CD4-positive, alpha-beta T cell treated with Interferon gamma for 1 hour (primary cell): Measurements from ENCODE around the gene KRTAP4-1.
"Not testable (repeated sequence)": the region's sequence is repeated elsewhere in the genome, so short reads cannot be mapped to it uniquely, and the experiment has no call there.

Experiments used
- DNase-seq: peaks from one replicate; pipeline ENCODE4 v3.0.0-alpha.2; 2020

The KRTAP4-1 gene

DNA sequence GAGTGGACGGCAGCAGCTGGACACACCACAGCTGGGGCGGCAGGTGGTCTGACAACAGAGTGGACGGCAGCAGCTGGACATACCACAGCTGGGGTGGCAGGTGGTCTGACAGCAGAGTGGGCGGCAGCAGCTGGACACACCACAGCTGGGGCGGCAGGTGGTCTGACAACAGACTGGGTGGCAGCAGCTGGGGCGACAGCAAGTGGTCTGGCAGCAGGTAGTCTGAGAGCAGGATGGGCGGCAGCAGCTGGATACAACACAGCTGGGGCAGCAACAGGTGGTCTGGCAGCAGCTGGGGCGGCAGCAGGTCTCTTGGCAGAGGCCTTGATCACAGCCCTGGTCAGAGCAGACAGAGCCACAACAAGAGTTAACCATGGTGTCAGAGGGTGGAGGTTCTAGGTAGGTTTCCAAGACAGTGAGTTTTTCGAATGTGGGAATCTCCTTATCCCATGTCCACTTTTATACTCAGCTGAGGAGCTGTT lies at the start of gene KRTAP4-1:
KRTAP4-1 (minus strand) TSS at position 432 of the 482 bp plus-strand sequence; CDS start at position 375, 57 bp downstream.
- DNase-seq, result no peak

DNA sequence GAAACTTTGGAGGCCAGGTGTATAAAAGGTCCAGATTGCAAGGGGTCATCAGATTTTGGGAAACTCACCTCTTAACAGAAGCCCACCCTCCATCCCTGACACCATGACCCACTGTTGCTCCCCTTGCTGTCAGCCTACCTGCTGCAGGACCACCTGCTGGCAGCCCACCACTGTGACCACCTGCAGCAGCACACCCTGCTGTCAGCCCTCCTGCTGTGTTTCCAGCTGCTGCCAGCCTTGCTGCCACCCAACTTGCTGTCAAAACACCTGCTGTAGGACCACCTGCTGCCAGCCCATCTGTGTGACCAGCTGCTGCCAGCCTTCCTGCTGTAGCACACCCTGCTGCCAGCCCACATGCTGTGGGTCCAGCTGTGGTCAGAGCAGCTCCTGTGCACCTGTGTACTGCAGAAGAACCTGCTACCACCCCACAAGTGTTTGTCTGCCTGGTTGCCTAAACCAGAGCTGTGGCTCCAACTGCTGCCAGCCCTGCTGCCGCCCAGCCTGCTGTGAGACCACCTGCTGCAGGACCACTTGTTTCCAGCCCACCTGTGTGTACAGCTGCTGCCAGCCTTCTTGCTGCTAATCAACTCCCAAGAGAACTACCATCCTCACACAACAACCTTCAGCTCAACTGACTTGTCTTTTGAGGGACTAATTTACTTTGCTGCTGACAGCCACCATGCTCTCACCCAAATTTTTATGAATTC lies 47.8 kb upstream of the KRTAP4-1 start, which contains the start of gene KRTAP9-3:
KRTAP9-3 (plus strand) TSS at position 51 of the 707 bp plus-strand sequence; CDS start at position 104, 53 bp downstream.
- DNase-seq, result not testable (repeated sequence)

GRCh38 chr17:41231731-41232130 lies 47.0 kb upstream of the KRTAP4-1 start:
- DNase-seq, result no peak

- no peak for DNase-seq
These were observed 45.4 kb upstream of the KRTAP4-1 start for GRCh38 chr17:41230094-41230493.

DNA sequence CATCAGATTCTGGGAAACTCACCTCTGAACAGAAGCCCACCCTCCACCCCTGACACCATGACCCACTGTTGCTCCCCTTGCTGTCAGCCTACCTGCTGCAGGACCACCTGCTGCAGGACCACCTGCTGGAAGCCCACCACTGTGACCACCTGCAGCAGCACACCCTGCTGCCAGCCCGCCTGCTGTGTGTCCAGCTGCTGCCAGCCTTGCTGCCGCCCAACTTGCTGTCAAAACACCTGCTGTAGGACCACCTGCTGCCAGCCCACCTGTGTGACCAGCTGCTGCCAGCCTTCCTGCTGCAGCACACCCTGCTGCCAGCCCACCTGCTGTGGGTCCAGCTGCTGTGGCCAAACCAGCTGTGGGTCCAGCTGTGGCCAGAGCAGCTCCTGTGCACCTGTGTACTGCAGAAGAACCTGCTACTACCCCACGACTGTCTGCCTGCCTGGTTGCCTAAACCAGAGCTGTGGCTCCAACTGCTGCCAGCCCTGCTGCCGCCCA lies 41.9 kb upstream of the KRTAP4-1 start, which contains the start of gene KRTAP9-2:
KRTAP9-2 (plus strand) TSS at position 51 of the 498 bp plus-strand sequence; CDS start at position 58, 7 bp downstream.
- not testable (repeated sequence) for DNase-seq

GRCh38 chr17:41226051-41226450 lies 41.3 kb upstream of the KRTAP4-1 start:
- DNase-seq, result no peak

DNA sequence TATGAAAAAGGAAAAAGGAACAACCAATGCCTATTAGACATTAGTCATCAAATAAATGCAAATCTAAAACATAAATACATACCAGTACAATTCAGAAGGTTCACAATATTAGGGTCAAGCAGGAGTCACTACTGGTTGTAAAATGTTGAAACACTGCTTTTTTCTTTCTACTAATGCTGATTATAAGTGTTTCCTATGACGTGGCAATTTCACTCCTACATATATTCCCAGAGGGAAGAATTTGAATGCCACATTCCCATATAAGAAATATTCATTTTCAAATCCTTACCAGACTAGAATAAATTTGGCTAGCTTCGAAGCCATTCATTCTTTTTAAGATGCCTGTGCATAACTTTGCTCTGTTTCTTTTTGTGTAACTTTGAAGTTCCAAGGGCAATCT lies 39.1 kb upstream of the KRTAP4-1 start:
- no peak for DNase-seq

DNA sequence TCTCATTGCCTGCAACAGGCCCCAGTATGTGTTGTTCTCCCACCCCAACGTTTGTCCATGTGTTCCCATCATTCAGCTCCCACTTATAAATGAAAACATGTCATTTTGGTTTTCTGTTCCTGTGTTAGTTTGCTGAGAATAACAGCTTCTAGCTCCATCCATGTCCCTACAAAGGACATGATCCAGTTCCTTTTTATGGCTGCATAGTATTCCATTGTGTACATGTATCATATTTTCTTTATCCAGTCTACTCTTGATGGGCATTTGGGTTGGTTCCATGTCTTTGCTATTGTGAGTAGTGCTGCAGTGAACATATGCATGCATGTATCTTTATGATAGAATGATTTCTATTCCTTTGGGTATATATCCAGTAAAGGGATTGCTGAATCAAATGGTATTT lies 31.0 kb upstream of the KRTAP4-1 start:
- DNase-seq, result no peak

DNA sequence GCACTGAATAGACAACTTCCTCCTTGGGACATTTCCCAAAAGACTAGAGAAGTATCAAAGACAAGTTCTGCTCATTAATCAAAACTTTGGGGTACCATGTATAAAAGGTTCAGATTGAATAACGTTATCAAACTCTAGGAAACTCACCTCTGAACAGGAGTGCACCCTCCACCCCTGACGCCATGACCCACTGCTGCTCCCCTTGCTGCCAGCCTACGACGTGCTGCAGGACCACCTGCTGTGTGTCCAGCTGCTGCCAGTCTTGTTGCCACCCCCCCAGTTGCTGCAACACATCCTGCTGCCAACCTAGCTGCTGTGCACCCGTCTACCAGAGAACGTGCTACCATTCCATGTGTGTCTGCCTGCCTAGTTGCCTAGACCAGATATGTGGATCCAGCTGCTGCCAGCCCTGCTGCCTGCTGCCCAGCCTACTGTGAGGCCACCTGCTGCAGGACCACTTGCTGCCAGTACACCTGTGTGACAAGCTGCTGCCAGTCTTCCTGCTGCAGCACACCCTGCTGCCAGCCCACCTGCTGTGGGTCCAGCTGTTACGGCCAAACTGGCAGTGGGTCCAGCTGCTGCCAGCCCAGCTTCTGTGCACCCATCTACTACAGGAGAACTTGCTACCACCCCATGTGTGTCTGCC lies 27.9 kb upstream of the KRTAP4-1 start:
- DNase-seq, result no peak

- DNase-seq, result no peak
These were observed 27.2 kb upstream of the KRTAP4-1 start for GRCh38 chr17:41211845-41212466.

DNA sequence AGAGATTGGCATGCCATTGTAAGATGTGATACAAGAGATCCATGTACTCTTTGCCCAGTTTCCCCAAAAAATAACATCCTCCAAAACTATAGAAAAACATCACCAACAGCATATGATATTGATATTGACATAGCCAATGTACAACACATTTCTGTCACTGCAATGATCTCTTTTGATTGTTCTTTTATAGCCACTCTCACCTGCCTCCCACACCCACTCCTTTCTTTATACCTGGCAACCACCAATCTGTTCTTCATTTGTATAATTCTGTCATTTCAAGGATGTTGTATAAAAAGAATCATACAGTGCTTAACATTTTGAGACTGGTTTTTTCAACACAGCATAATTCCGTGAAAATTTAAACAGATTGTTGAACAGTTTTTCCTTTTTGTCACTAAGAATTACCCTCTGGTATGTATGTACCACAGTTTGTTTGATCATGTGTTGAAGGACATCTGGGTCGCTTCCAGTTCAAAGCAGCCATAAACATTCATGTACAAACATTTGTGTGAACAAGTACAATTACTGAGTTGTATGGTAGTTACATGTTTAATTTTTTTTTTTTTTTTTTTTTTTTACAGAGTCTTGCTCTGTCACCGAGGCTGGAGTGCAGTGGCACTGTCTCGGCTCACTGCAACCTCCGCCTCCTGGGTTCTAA lies 14.8 kb upstream of the KRTAP4-1 start:
- no peak for DNase-seq

GRCh38 chr17:41196068-41196467 lies 11.4 kb upstream of the KRTAP4-1 start:
- DNase-seq, result no peak

DNA sequence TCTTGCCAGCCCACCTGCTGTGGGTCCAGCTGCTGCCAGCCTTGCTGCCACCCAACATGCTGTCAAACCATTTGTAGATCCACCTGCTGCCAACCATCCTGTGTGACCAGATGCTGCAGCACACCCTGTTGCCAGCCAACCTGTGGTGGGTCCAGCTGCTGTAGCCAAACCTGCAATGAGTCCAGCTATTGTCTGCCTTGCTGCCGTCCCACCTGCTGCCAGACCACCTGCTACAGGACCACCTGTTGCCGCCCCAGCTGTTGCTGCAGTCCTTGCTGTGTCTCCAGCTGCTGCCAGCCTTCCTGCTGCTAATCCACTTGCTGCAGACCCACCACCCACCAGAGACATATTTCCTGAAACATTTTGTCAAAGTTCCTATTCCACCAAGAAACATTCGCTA lies 5.6 kb upstream of the KRTAP4-1 start:
- DNase-seq, result no peak

DNA sequence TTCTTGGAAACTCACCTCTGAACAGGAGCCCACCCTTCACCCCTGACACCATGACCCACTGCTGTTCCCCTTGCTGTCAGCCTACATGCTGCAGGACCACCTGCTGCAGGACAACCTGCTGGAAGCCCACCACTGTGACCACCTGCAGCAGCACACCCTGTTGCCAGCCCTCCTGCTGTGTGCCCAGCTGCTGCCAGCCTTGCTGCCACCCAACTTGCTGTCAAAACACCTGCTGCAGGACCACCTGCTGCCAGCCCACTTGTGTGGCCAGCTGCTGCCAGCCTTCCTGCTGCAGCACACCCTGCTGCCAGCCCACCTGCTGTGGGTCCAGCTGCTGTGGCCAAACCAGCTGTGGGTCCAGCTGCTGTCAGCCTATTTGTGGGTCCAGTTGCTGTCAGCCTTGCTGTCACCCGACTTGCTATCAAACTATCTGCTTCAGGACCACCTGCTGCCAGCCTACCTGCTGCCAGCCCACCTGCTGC lies 5.2 kb upstream of the KRTAP4-1 start, which contains the start of gene KRTAP9-1:
KRTAP9-1 (plus strand) TSS at position 51 of the 482 bp plus-strand sequence; CDS start at position 51, 0 bp downstream.
- DNase-seq, result not testable (repeated sequence)

- no peak for DNase-seq
These were observed 2.2 kb upstream of the KRTAP4-1 start for GRCh38 chr17:41186872-41187271.

DNA sequence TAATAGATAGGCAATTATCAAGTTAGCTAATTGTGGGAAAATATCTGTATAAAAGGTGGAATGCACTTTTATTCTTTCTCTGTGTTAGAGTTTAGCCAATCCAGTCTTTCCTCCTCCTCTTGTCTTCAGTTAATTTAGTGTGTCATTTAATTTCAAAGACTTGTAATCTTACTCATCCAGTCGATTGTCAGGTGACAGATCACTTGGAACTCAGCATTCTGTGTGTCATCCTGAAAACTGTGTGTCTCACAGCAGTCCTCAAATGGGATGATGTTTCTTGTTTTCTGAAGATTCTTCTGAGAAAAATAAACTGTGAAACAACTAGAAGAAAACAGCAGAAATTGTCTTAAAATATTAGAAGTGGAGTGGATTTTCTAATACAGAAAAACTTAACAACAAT lies 290 bp upstream of the KRTAP4-1 start:
- no peak for DNase-seq

DNA sequence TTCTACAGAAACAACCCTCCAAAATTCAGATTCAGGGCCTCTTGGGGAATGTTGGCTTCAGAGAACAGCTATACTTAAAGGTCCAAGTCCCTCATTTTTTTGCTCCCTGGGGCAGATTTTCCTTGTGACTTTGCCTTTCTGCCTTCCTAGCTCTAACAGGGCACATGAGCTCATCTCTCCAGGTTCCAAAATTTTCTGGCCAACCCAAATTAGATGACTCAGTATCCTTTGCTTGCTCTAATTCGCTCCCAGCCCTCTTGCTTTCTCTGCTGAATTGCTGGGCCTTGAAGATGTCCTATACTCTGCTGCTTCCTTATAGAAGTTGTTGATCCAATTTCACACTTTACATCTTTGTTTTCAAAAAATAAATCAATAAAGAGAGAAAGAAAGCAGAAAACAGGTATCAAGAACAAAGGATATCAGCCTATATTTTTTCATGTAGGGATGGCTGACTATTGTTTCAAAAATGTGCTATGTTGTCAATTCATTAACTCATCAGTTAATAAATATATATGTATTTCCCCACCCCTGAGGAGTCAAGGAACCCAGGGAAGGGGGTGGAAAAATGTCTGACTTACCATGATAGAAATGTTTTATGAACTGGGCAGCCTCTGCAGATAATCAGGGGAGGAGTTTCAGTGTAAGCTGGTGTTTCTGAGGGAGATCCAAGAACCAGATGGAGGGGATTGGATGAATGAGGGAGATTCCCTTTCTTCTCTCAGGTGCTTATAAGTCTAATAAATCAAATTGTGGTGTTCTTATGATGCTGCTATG lies 5.7 kb downstream of the KRTAP4-1 start:
- DNase-seq, result no peak

GRCh38 chr17:41178341-41178740 lies 6.4 kb downstream of the KRTAP4-1 start:
- no peak for DNase-seq

DNA sequence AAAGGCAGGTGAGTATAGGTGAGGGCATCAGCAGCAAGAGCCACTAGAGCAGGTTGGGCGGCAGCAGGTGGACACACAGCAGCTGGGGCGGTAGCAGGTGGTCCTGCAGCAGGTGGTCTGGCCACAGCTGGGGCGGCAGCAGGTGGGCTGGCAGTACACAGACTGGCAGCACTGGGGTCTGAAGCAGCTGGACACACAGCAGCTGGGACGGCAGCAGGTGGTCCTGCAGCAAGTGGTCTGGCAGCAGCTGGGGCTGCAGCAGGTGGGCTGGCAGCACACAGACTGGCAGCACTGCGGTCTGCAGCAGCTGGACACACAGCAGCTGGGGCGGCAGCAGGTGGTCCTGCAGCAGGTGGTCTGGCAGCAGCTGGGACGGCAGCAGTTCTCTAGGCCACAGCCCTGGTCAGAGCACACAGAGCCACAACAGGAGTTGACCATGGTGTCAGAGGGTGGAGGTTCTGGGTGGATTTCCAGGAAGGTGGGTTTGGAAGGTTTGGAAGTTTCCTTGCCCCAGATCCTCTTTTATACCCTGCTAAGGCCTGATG lies 6.9 kb downstream of the KRTAP4-1 start, which contains the start of gene KRTAP4-2:
KRTAP4-2 (minus strand) TSS at position 495 of the 545 bp plus-strand sequence; CDS start at position 438, 57 bp downstream.
- DNase-seq, result no peak

- DNase-seq, result no peak
These were observed 7.8 kb downstream of the KRTAP4-1 start for GRCh38 chr17:41176744-41177387.

- DNase-seq, result no peak
These were observed 12.8 kb downstream of the KRTAP4-1 start for GRCh38 chr17:41171886-41172285.
